Tibial artery (tissue), 4 donors: ENCODE data around the gene IDI1.

Experiments used
- DNase-seq, 2 donors: peaks; one replicate each; pipeline ENCODE4 v3.0.0-alpha.2; 2019
- H3K27ac ChIP-seq, 2 donors: fragments of 200-600 bp; sonication (generic) in 1 of 2; 1 replicate in 1 of 2; 2 replicates in 1 of 2; pipeline ENCODE4 v1.5.1; 2018 to 2019; ENCODE audit warnings: mild to moderate bottlenecking in 1 of 2
- H3K27me3 ChIP-seq, 2 donors: fragments of 200-600 bp; sonication (generic) in 1 of 2; one replicate each; pipeline versions ENCODE4 v1.5.1 to v1.6.0; 2016 to 2019
- H3K36me3 ChIP-seq, 3 donors: fragments of 200-600 bp; sonication (generic) in 2 of 3; one replicate each; pipeline ENCODE4 v1.5.1; 2016 to 2019; ENCODE audit warnings: mild to moderate bottlenecking in 2 of 3
- H3K4me1 ChIP-seq, 4 donors: fragments of 200-600 bp; sonication (generic) in 2 of 4; 1 replicate in 3 of 4; 2 replicates in 1 of 4; pipeline ENCODE4 v1.5.1; 2016 to 2019
- H3K4me3 ChIP-seq, 2 donors: fragments of 200-600 bp; sonication (generic) in 1 of 2; 1 replicate in 1 of 2; 2 replicates in 1 of 2; pipeline ENCODE4 v1.5.1; 2018 to 2019; ENCODE audit warnings: mild to moderate bottlenecking in 2 of 2
- H3K9me3 ChIP-seq, 3 donors: fragments of 200-600 bp; sonication (generic) in 1 of 3; one replicate each; pipeline ENCODE4 v1.5.1; 2016 to 2019
- CTCF ChIP-seq, 2 experiments: fragments of 200-600 bp in 1 of 2; fragments of 450-650 bp in 1 of 2; IDR thresholded peaks; one replicate each; pipeline ENCODE4 v1.5.1; 2017 to 2019; ENCODE audit warnings: antibody characterized with exemption in 2 of 2, mild to moderate bottlenecking in 1 of 2, moderate library complexity in 1 of 2
- intact Hi-C: fragments of 100-400 bp; cut with DNase I; formaldehyde crosslinking; loops from one replicate; pipeline ENCODE4 v1.15.0; 2023; ENCODE audit warnings: low total_unique reads

Gene IDI1

DNA sequence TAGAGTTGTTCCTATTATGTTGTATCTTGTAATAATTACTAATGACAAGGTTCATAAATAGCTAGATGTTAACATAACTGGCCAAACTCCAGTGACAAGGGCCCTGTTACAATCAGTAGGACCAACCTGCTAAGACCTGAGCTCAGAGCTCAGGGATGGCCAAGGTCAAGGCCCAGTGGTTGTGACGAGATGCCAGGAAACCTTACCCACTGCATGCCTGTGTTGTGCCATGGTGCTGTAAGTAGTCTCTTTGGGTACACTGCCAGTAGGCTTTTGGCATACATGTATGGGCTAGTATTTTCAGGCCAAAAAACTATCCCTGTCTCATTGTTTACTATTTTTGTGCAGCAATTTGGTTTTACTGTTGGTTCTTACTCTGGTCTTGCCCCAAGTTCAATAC, 15.3 kb downstream of the IDI1 start:
- Histone ChIP-seq H3K36me3 (peaks cover 0 to 17% (median 6%) of the 10 kb centered on the region in 3 donors), H3K27ac (no peak overlapping the region), H3K4me3 (no peak overlapping the region), H3K9me3 (no peaks in the 10 kb centered on the region), H3K4me1 (no peaks in the 10 kb centered on the region), H3K27me3 (no peaks in the 10 kb centered on the region)
- DNase-seq, result no peak
- TF ChIP-seq CTCF (IDR thresholded peaks at IDR 0.05), result no peak
- intact Hi-C loops, result no loop called here

- no peak for TF ChIP-seq CTCF (IDR thresholded peaks at IDR 0.05)
- intact Hi-C loops, result no loop called here
- H3K9me3 ChIP-seq, result no peaks in the 10 kb centered on the region
Measured at GRCh38 chr10:1029838-1030237, 19.1 kb downstream of the IDI1 start.

GRCh38 chr10:1026578-1026977, 22.3 kb downstream of the IDI1 start:
- Histone ChIP-seq H3K36me3 (no peaks in the 10 kb centered on the region), H3K4me3 (no peak overlapping the region), H3K27me3 (no peaks in the 10 kb centered on the region), H3K4me1 (no peaks in the 10 kb centered on the region), H3K9me3 (no peaks in the 10 kb centered on the region), H3K27ac (no peak overlapping the region)
- DNase-seq, result no peak
- TF ChIP-seq CTCF (IDR thresholded peaks at IDR 0.05), result no peak
- intact Hi-C loops, result no loop called here

More at GRCh38 chr10:1029838-1030237, 19.1 kb downstream of the IDI1 start:
- H3K4me3 ChIP-seq, result no peak overlapping the region
- DNase-seq, result no peak
- H3K36me3 ChIP-seq, result no peaks in the 10 kb centered on the region
- no peaks in the 10 kb centered on the region for H3K27me3 ChIP-seq
- H3K27ac ChIP-seq, result no peak overlapping the region
- H3K4me1 ChIP-seq, result no peaks in the 10 kb centered on the region

GRCh38 chr10:1025683-1026082, 23.2 kb downstream of the IDI1 start, which contains the start of gene IDI2:
Gene IDI2, minus strand, starts transcription at chr10:1025859. Its CDS starts 1,136 bp downstream, at chr10:1024723.
- no peak within 1 kb of the TSS for H3K4me3 ChIP-seq
- H3K9me3 ChIP-seq, result no peaks in the 10 kb centered on the region
- H3K27ac ChIP-seq, result no peak within 1 kb of the TSS
- no peak for TF ChIP-seq CTCF (IDR thresholded peaks at IDR 0.05)
- no peak for DNase-seq
- no peaks in the 10 kb centered on the region for H3K4me1 ChIP-seq
- H3K27me3 ChIP-seq, result no peaks in the 10 kb centered on the region
- intact Hi-C loops, result no loop called here
- peaks cover 0 to 5% (median 0%) of the 10 kb centered on the region in 3 donors for H3K36me3 ChIP-seq

DNA sequence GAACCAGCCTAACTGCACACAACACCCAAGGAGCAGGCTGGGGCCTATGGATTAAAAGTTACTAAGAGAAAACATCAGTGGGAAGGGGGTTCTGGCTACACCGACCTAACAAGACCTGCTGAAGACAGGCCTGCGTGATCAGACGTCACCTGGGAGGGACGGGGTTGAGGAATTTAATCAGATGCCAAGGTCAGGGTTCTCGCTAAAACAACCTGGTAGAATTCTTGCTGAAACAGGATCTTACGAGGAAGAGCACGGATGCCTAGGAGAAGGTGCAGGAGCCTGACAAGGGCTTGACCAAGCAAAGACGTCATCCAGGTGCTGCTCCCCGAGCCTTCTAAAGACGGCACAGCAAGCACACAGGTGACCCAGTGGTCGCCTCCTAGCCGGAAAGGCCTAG, 24.8 kb downstream of the IDI1 start:
- no peaks in the 10 kb centered on the region for H3K27me3 ChIP-seq
- intact Hi-C loops, result no loop called here
- H3K9me3 ChIP-seq, result no peaks in the 10 kb centered on the region
- H3K36me3 ChIP-seq, result peaks cover 4 to 21% (median 8%) of the 10 kb centered on the region in 3 donors
- H3K4me3 ChIP-seq, result no peak overlapping the region
- no peak for DNase-seq
- no peak overlapping the region for H3K27ac ChIP-seq
- no peaks in the 10 kb centered on the region for H3K4me1 ChIP-seq
- TF ChIP-seq CTCF (IDR thresholded peaks at IDR 0.05), result no peak

GRCh38 chr10:1022413-1022812, 26.5 kb downstream of the IDI1 start:
- no peaks in the 10 kb centered on the region for H3K9me3 ChIP-seq
- DNase-seq, result no peak
- intact Hi-C loops, result no loop called here
- no peak for TF ChIP-seq CTCF (IDR thresholded peaks at IDR 0.05)
- no peaks in the 10 kb centered on the region for H3K4me1 ChIP-seq
- H3K27me3 ChIP-seq, result no peaks in the 10 kb centered on the region
- H3K27ac ChIP-seq, result no peak overlapping the region
- H3K36me3 ChIP-seq, result peaks cover 18 to 38% (median 24%) of the 10 kb centered on the region in 3 donors
- H3K4me3 ChIP-seq, result no peak overlapping the region
